HUES6 (cell line): Measurements from ENCODE around the gene VPS18.

Experiments
- H3K27ac ChIP-seq: 2 replicates; pipeline ENCODE4 v1.7.0; 2013; ENCODE audit warnings: low read depth, mild to moderate bottlenecking, low read length, inconsistent platforms
- H3K27me3 ChIP-seq: 2 replicates; pipeline ENCODE4 v1.6.1; 2013; ENCODE audit warnings: low read length; ENCODE audit not compliant: control insufficient read depth, insufficient read depth
- H3K36me3 ChIP-seq: 2 replicates; pipeline ENCODE4 v1.6.1; 2013; ENCODE audit warnings: low read length; ENCODE audit not compliant: control insufficient read depth, insufficient read depth
- H3K4me1 ChIP-seq: 2 replicates; pipeline ENCODE4 v1.6.1; 2013; ENCODE audit warnings: low read length; ENCODE audit not compliant: control insufficient read depth, insufficient read depth
- H3K4me3 ChIP-seq: 2 replicates; pipeline ENCODE4 v1.5.1; 2013; ENCODE audit warnings: low read depth, low read length
- H3K9ac ChIP-seq: one replicate; pipeline ENCODE4 v1.6.1; 2013; ENCODE audit warnings: mild to moderate bottlenecking, low read length
- H3K9me3 ChIP-seq: 2 replicates; pipeline ENCODE4 v1.6.1; 2013; ENCODE audit warnings: low read depth, low read length; ENCODE audit not compliant: control insufficient read depth, insufficient read depth

VPS18 gene

GRCh38 chr15:40932649-40933516, 38.6 kb downstream of the VPS18 start:
- no peak overlapping the region for H3K4me3 ChIP-seq
- no peaks in the 10 kb centered on the region for H3K9me3 ChIP-seq
- no peak overlapping the region for H3K9ac ChIP-seq
- peaks cover 22% of the 10 kb centered on the region for H3K4me1 ChIP-seq
- H3K27me3 ChIP-seq, result peaks cover 97% of the 10 kb centered on the region
- H3K36me3 ChIP-seq, result no peaks in the 10 kb centered on the region
- no peak overlapping the region for H3K27ac ChIP-seq

- no peaks in the 10 kb centered on the region for H3K9me3 ChIP-seq
- no peaks in the 10 kb centered on the region for H3K36me3 ChIP-seq
- no peak overlapping the region for H3K4me3 ChIP-seq
- peaks cover 91% of the 10 kb centered on the region for H3K27me3 ChIP-seq
- H3K9ac ChIP-seq, result no peak overlapping the region
- peaks cover 20% of the 10 kb centered on the region for H3K4me1 ChIP-seq
- H3K27ac ChIP-seq, result no peak overlapping the region
Observed at GRCh38 chr15:40933517-40933902, 39.3 kb downstream of the VPS18 start.

GRCh38 chr15:40934457-40934856, 40.2 kb downstream of the VPS18 start:
- Histone ChIP-seq H3K27me3 (peaks cover 81% of the 10 kb centered on the region), H3K9ac (no peak overlapping the region), H3K4me1 (peaks cover 15% of the 10 kb centered on the region), H3K27ac (no peak overlapping the region), H3K36me3 (no peaks in the 10 kb centered on the region), H3K9me3 (no peaks in the 10 kb centered on the region), H3K4me3 (no peak overlapping the region)

- H3K9ac ChIP-seq, result no peak overlapping the region
- H3K36me3 ChIP-seq, result no peaks in the 10 kb centered on the region
- H3K9me3 ChIP-seq, result no peaks in the 10 kb centered on the region
- peaks cover 15% of the 10 kb centered on the region for H3K4me1 ChIP-seq
- no peak overlapping the region for H3K4me3 ChIP-seq
- H3K27ac ChIP-seq, result no peak overlapping the region
- peaks cover 81% of the 10 kb centered on the region for H3K27me3 ChIP-seq
Observed at GRCh38 chr15:40936234-40936708, 42.0 kb downstream of the VPS18 start.

DNA sequence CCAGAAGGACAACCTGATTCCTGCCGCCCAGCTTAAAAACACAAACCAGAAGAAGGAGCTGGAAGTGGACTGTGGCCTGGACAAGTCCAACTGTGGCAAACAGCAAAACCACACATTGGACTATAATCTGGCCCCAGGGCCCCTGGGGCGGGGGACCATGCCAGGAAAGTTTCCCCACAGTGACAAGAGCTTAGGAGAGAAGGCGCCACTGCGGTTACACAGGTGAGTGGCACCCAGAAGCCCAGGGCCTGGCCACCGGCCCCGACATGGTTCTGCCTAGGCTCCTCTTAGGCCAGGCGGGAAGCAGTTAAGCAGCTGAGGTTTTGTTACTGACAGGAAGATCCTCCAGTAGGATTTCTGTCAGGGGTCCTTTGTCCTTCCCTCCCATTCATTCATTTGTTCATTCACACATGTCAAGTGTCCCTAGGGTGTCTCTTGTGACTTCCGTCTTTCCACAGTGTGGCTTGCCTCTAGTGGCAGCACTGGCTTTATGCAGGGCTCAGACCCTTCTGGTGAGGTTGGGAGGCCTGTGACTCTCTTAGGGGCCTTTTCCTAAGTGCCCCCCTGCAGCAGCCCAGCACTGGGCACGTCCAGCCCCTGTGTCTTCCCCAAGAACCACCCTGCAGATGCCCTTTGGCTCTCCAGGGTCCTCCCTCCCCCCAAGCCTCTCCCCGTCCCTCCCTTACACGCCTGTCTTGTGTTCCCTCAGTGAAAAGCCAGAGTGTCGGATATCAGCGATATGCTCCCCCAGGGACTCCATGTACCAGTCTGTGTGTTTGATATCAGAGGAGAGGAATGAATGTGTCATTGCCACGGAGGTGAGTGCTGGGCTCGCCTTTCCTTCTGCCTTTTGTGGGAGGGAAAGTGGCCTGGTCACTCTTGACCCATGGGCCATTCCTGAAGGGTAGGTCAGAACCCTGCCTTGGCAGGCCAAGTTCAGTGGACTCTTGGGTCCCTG, 42.7 kb downstream of the VPS18 start:
- Histone ChIP-seq H3K4me1 (peaks cover 16% of the 10 kb centered on the region), H3K27me3 (peaks cover 77% of the 10 kb centered on the region), H3K36me3 (no peaks in the 10 kb centered on the region), H3K9ac (no peak overlapping the region), H3K27ac (no peak overlapping the region), H3K9me3 (no peaks in the 10 kb centered on the region), H3K4me3 (no peak overlapping the region)

GRCh38 chr15:40937762-40938535, 43.7 kb downstream of the VPS18 start:
- peaks cover 24% of the 10 kb centered on the region for H3K4me1 ChIP-seq
- H3K36me3 ChIP-seq, result no peaks in the 10 kb centered on the region
- H3K27me3 ChIP-seq, result peaks cover 77% of the 10 kb centered on the region
- H3K9me3 ChIP-seq, result no peaks in the 10 kb centered on the region
- no peak overlapping the region for H3K4me3 ChIP-seq
- H3K27ac ChIP-seq, result no peak overlapping the region
- H3K9ac ChIP-seq, result no peak overlapping the region

GRCh38 chr15:40938536-40938870, 44.3 kb downstream of the VPS18 start:
- Histone ChIP-seq H3K4me3 (no peak overlapping the region), H3K36me3 (no peaks in the 10 kb centered on the region), H3K27me3 (peaks cover 77% of the 10 kb centered on the region), H3K9ac (no peak overlapping the region), H3K27ac (no peak overlapping the region), H3K9me3 (no peaks in the 10 kb centered on the region), H3K4me1 (peaks cover 24% of the 10 kb centered on the region)

DNA sequence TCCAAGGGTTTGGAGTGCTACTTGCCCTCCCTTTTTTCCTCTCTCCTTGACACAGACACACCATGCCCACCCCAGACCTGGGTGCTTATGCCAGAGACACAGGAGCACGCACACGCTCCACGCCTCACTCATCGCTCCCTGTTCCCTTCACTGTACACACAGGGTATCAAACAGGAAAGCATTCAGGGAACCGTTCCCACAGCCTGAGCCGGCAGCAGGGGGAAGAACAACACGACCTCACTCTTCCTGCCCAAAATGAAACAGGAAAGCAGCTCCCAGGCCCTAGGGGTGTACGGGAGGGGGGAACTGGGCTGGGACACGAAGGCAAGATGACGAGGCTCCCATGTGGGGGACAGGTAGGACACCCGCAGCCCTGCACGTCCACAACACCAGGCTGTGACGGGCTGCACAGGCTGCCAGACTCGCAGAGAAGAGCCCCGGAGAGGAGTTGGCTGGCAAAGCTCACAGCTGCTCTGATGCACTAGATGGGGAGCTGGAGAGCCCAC, 46.1 kb downstream of the VPS18 start:
- peaks cover 24% of the 10 kb centered on the region for H3K4me1 ChIP-seq
- peaks cover 74% of the 10 kb centered on the region for H3K27me3 ChIP-seq
- no peaks in the 10 kb centered on the region for H3K36me3 ChIP-seq
- H3K9ac ChIP-seq, result no peak overlapping the region
- H3K4me3 ChIP-seq, result no peak overlapping the region
- no peaks in the 10 kb centered on the region for H3K9me3 ChIP-seq
- H3K27ac ChIP-seq, result no peak overlapping the region

DNA sequence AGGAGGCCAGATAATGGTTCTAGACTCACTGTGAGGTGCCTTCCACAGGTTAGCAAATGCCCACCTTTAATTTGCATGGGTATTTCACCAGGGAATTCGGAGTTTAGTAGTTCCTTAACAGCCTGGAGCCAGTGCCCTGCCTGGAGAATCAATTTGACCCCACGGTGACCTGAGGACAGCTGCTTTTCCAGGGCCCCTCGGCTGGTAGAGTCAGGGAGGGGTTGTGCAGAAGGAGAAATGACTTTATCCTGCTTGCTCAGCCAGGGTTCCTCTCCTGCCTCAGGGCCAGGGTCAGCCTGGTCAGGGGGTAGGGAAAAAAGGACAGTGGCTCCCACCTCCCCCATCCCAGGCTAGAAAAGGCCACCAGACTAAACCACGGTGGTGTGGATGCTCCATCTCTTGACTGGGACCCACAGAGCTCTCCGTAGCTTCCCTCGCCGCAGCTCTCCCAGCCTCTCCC, 46.8 kb downstream of the VPS18 start:
- Histone ChIP-seq H3K4me1 (peaks cover 24% of the 10 kb centered on the region), H3K4me3 (peak overlapping the region; percentile 58), H3K27ac (no peak overlapping the region), H3K9me3 (no peaks in the 10 kb centered on the region), H3K27me3 (peaks cover 66% of the 10 kb centered on the region), H3K9ac (peak overlapping the region; percentile 77), H3K36me3 (no peaks in the 10 kb centered on the region)

- Histone ChIP-seq H3K27ac (no peak overlapping the region), H3K4me1 (peaks cover 24% of the 10 kb centered on the region), H3K9me3 (no peaks in the 10 kb centered on the region), H3K9ac (peak overlapping the region; percentile 77), H3K4me3 (peak overlapping the region; percentile 64), H3K36me3 (no peaks in the 10 kb centered on the region), H3K27me3 (peaks cover 60% of the 10 kb centered on the region)
Observed at GRCh38 chr15:40941528-40942336, 47.5 kb downstream of the VPS18 start.
